ENCODE results near the gene TFEC. TPM values are rescaled to one million over a fixed set of nuclear protein-coding genes. Genes with fewer than 3 reads are reported as not detected.

TFEC gene
- total RNA-seq, 1 donor from 2014 or later, result 41.9 TPM

GRCh38 chr7:115911465-115911864, 119.1 kb downstream of the TFEC start:
- H3K9me3 ChIP-seq, result no peaks in the 10 kb centered on the region
- DNase-seq (no peak), ATAC-seq (no peak)
- no peak overlapping the region for H3K27ac ChIP-seq
- H3K4me1 ChIP-seq, result peaks cover 7% of the 10 kb centered on the region
- no peak for TF ChIP-seq CTCF (IDR thresholded peaks at IDR 0.05)
- intact Hi-C loops (cut with DNase I), result no loop called here
- no peaks in the 10 kb centered on the region for H3K36me3 ChIP-seq
- no peaks in the 10 kb centered on the region for H3K27me3 ChIP-seq (ENCODE audit: low read depth)
- no peak overlapping the region for H3K4me3 ChIP-seq

GRCh38 chr7:115910541-115911164, 119.9 kb downstream of the TFEC start:
- Histone ChIP-seq H3K27ac (no peak overlapping the region), H3K4me3 (no peak overlapping the region), H3K9me3 (no peaks in the 10 kb centered on the region), H3K27me3 (ENCODE audit: low read depth) (no peaks in the 10 kb centered on the region), H3K36me3 (no peaks in the 10 kb centered on the region), H3K4me1 (peaks cover 7% of the 10 kb centered on the region)
- ATAC-seq (peak; percentile 45 to 46), DNase-seq (no peak)
- peak; percentile 56 for TF ChIP-seq CTCF (IDR thresholded peaks at IDR 0.05)
- intact Hi-C loops (cut with DNase I), result no loop called here

- Histone ChIP-seq H3K4me3 (no peak overlapping the region), H3K27ac (no peak overlapping the region), H3K9me3 (no peaks in the 10 kb centered on the region), H3K27me3 (ENCODE audit: low read depth) (no peaks in the 10 kb centered on the region), H3K4me1 (peaks cover 7% of the 10 kb centered on the region), H3K36me3 (no peaks in the 10 kb centered on the region)
- no peak for TF ChIP-seq CTCF (IDR thresholded peaks at IDR 0.05)
- ATAC-seq (no peak), DNase-seq (no peak)
- intact Hi-C loops (cut with DNase I), result no loop called here
These were observed 123.8 kb downstream of the TFEC start for GRCh38 chr7:115906731-115907130.

GRCh38 chr7:115889669-115889984, 140.9 kb downstream of the TFEC start:
- Histone ChIP-seq H3K4me3 (no peak overlapping the region), H3K27me3 (ENCODE audit: low read depth) (no peaks in the 10 kb centered on the region), H3K27ac (no peak overlapping the region), H3K9me3 (peaks cover 5% of the 10 kb centered on the region), H3K36me3 (no peaks in the 10 kb centered on the region), H3K4me1 (no peaks in the 10 kb centered on the region)
- ATAC-seq (no peak), DNase-seq (no peak)
- intact Hi-C loops (cut with DNase I), result no loop called here
- TF ChIP-seq CTCF (IDR thresholded peaks at IDR 0.05), result no peak

GRCh38 chr7:115888981-115889668, 141.4 kb downstream of the TFEC start:
- no peak for TF ChIP-seq CTCF (IDR thresholded peaks at IDR 0.05)
- Histone ChIP-seq H3K4me3 (no peak overlapping the region), H3K27ac (no peak overlapping the region), H3K4me1 (no peaks in the 10 kb centered on the region), H3K36me3 (no peaks in the 10 kb centered on the region), H3K9me3 (peaks cover 5% of the 10 kb centered on the region), H3K27me3 (ENCODE audit: low read depth) (no peaks in the 10 kb centered on the region)
- intact Hi-C loops (cut with DNase I), result no loop called here
- ATAC-seq (no peak), DNase-seq (no peak)
